H1 (cell line): ENCODE results near the gene SLC35E1. TPM values are rescaled to one million over a fixed set of nuclear protein-coding genes. Genes with fewer than 3 reads are reported as not detected.

Experiments used
- CTCF ChIA-PET: fragments of 300-600 bp; sonication (Branson Sonifier 250); formaldehyde crosslinking; loops from one replicate; lab custom pipeline; 2021; ENCODE audit not compliant: partially characterized antibody; lab: Charles Lee
- POLR2A ChIA-PET: fragments of 300-600 bp; sonication (Branson Sonifier 250); formaldehyde crosslinking; loops from one replicate; lab custom pipeline; 2021; ENCODE audit warnings: inconsistent platforms; ENCODE audit not compliant: partially characterized antibody; lab: Charles Lee
- DNase-seq, 2 experiments: peaks; one replicate each; pipeline versions ENCODE4 v3.0.0 to v3.0.0-alpha.2; 2010 to 2022; ENCODE audit warnings: low spot score in 2 of 2, low read depth in 1 of 2, mixed read lengths in 1 of 2
- FAIRE-seq: peaks from 2 replicates; lab custom pipeline; 2011; peaks lifted over from hg19 to GRCh38; lab: Jason Lieb, UNC
- H2AFZ ChIP-seq: 2 replicates; pipeline ENCODE4 v1.8.1; 2012; ENCODE audit warnings: low read length, inconsistent platforms
- H2AK5ac ChIP-seq: 2 replicates; pipeline ENCODE4 v1.6.1; 2013; ENCODE audit warnings: low read depth, low read length
- H2BK120ac ChIP-seq: replicated peaks from 2 replicates; pipeline ENCODE3; 2013; ENCODE audit warnings: low read depth, low read length, inconsistent platforms
- H2BK12ac ChIP-seq: 2 replicates; pipeline ENCODE4 v1.6.1; 2013; ENCODE audit warnings: low read depth, low read length
- H2BK15ac ChIP-seq: 2 replicates; pipeline ENCODE4 v1.6.1; 2013; ENCODE audit warnings: low read length
- H2BK20ac ChIP-seq: 2 replicates; pipeline ENCODE4 v1.6.1; 2013; ENCODE audit warnings: low read length
- H2BK5ac ChIP-seq: 2 replicates; pipeline ENCODE4 v1.6.1; 2013; ENCODE audit warnings: low read depth, low read length
- H3K14ac ChIP-seq: 2 replicates; pipeline ENCODE4 v1.6.1; 2013; ENCODE audit warnings: inconsistent platforms; ENCODE audit not compliant: insufficient read length
- H3K18ac ChIP-seq: 2 replicates; pipeline ENCODE4 v1.6.1; 2013; ENCODE audit warnings: low read length; ENCODE audit errors: extremely low read depth
- H3K23ac ChIP-seq: 2 replicates; pipeline ENCODE4 v1.6.1; 2013; ENCODE audit warnings: inconsistent platforms; ENCODE audit not compliant: insufficient read length
- H3K23me2 ChIP-seq: 2 replicates; pipeline ENCODE4 v1.6.1; 2013; ENCODE audit warnings: low read depth, low read length
- H3K27ac ChIP-seq: 2 replicates; pipeline ENCODE4 v1.6.1; 2011; ENCODE audit warnings: low read depth, low read length, inconsistent platforms
- H3K27me3 ChIP-seq, 4 experiments: replicated peaks in 1 of 4; 1 replicate in 1 of 4; 2 replicates in 3 of 4; pipeline versions ENCODE4 v1.6.1 to v1.8.1; 2011 to 2013; ENCODE audit warnings: low read length in 3 of 4, mild to moderate bottlenecking in 3 of 4, inconsistent platforms in 2 of 4, mixed read lengths in 2 of 4, moderate library complexity in 1 of 4; ENCODE audit not compliant: control insufficient read depth in 3 of 4, insufficient read depth in 3 of 4; ENCODE audit errors: extremely low read depth in 1 of 4
- H3K36me3 ChIP-seq, 4 experiments: 2 replicates each; pipeline versions ENCODE4 v1.6.1 to v1.8.1; 2011 to 2013; ENCODE audit warnings: mild to moderate bottlenecking in 4 of 4, low read length in 3 of 4, moderate library complexity in 2 of 4, control low read depth in 1 of 4, inconsistent platforms in 1 of 4; ENCODE audit not compliant: insufficient read depth in 4 of 4, control insufficient read depth in 2 of 4
- H3K4ac ChIP-seq: replicated peaks from 2 replicates; pipeline ENCODE3; 2013; ENCODE audit warnings: low read length, low read depth, mixed read lengths, inconsistent platforms; ENCODE audit not compliant: insufficient read length
- H3K4me1 ChIP-seq, 4 experiments: replicated peaks in 1 of 4; 1 replicate in 1 of 4; 2 replicates in 3 of 4; pipeline versions ENCODE4 v1.6.1 to v1.8.1; 2011 to 2013; ENCODE audit warnings: low read length in 3 of 4, inconsistent platforms in 2 of 4, mixed read lengths in 1 of 4; ENCODE audit not compliant: insufficient read depth in 4 of 4, control insufficient read depth in 3 of 4
- H3K4me2 ChIP-seq, 2 experiments: 2 replicates each; pipeline versions ENCODE4 v1.6.1 to v1.8.1; 2011 to 2013; ENCODE audit warnings: low read depth in 2 of 2, low read length in 2 of 2, control low read depth in 1 of 2, inconsistent platforms in 1 of 2, mild to moderate bottlenecking in 1 of 2; ENCODE audit not compliant: insufficient read depth in 1 of 2
- H3K4me3 ChIP-seq, 4 experiments: fragments of 200-600, 300-600 bp in 1 of 4; sonication (generic), shearing (Covaris generic), sonication (Bioruptor Twin) in 1 of 4; 2 replicates each; pipeline versions ENCODE4 v1.5.1 to v1.8.1; 2011 to 2016; ENCODE audit warnings: low read length in 4 of 4, low read depth in 3 of 4, control low read depth in 2 of 4, inconsistent platforms in 2 of 4, mild to moderate bottlenecking in 2 of 4, mixed read lengths in 1 of 4, moderate library complexity in 1 of 4; ENCODE audit not compliant: insufficient read depth in 2 of 4; ENCODE audit errors: extremely low read depth in 1 of 4
- H3K56ac ChIP-seq: replicated peaks from 2 replicates; pipeline ENCODE3; 2013; ENCODE audit warnings: low read depth, mild to moderate bottlenecking, mixed read lengths, low read length, inconsistent platforms; ENCODE audit not compliant: insufficient read length
- H3K79me1 ChIP-seq: 2 replicates; pipeline ENCODE4 v1.6.1; 2013; ENCODE audit warnings: low read depth, low read length, control low read depth
- H3K79me2 ChIP-seq, 2 experiments: 2 replicates each; pipeline versions ENCODE4 v1.6.1 to v1.8.1; 2012 to 2013; ENCODE audit warnings: low read length in 2 of 2, mild to moderate bottlenecking in 2 of 2, inconsistent platforms in 1 of 2; ENCODE audit not compliant: insufficient read depth in 2 of 2, control insufficient read depth in 1 of 2
- H3K9ac ChIP-seq, 4 experiments: replicated peaks in 1 of 4; 1 replicate in 1 of 4; 2 replicates in 3 of 4; pipeline versions ENCODE4 v1.6.1 to v1.8.1; 2011 to 2013; ENCODE audit warnings: low read depth in 3 of 4, low read length in 3 of 4, control low read depth in 2 of 4, mild to moderate bottlenecking in 2 of 4, moderate library complexity in 2 of 4, inconsistent platforms in 1 of 4; ENCODE audit errors: extremely low read depth in 1 of 4
- H3K9me3 ChIP-seq, 2 experiments: 2 replicates each; pipeline versions ENCODE4 v1.6.1 to v1.8.1; 2012 to 2013; ENCODE audit warnings: mild to moderate bottlenecking in 2 of 2, moderate library complexity in 2 of 2, control low read depth in 1 of 2, inconsistent platforms in 1 of 2, low read depth in 1 of 2, low read length in 1 of 2, mixed read lengths in 1 of 2; ENCODE audit not compliant: insufficient read depth in 2 of 2
- H4K20me1 ChIP-seq, 2 experiments: replicated peaks in 1 of 2; 2 replicates each; pipeline versions ENCODE3 to v1.8.1; 2011 to 2013; ENCODE audit warnings: inconsistent platforms in 2 of 2, low read length in 2 of 2, mild to moderate bottlenecking in 1 of 2; ENCODE audit not compliant: insufficient read depth in 2 of 2, control insufficient read depth in 1 of 2
- H4K5ac ChIP-seq: 2 replicates; pipeline ENCODE4 v1.6.1; 2013; ENCODE audit warnings: low read length, low read depth, mixed read lengths, inconsistent platforms; ENCODE audit not compliant: insufficient read length
- H4K8ac ChIP-seq: 2 replicates; pipeline ENCODE4 v1.8.0; 2013; ENCODE audit warnings: mild to moderate bottlenecking, moderate library complexity, low read length, inconsistent platforms; ENCODE audit not compliant: insufficient read depth; ENCODE audit errors: extremely low read depth
- H4K91ac ChIP-seq: replicated peaks from 2 replicates; pipeline ENCODE3; 2013; ENCODE audit warnings: low read length, mixed read lengths, inconsistent platforms; ENCODE audit not compliant: insufficient read length
- POLR2AphosphoS5 ChIP-seq: IDR thresholded peaks from 2 replicates; pipeline ENCODE4 v1.6.1; 2011; ENCODE audit warnings: low read depth, low read length
- TEAD4 ChIP-seq: IDR thresholded peaks from 2 replicates; pipeline ENCODE4 v1.6.1; 2012; ENCODE audit warnings: low read depth, low read length, inconsistent platforms, mixed read lengths
- WGBS, 2 experiments: shearing (Covaris generic) in 1 of 2; methylation state at CpG; one replicate each; pipeline versions ENCODE4 v1.1.6 to v1.1.7; 2013 to 2015; ENCODE audit warnings: low lambda C conversion rate in 2 of 2, mixed read lengths in 2 of 2, inconsistent platforms in 1 of 2, low coverage in 1 of 2, missing lambda C conversion rate in 1 of 2; ENCODE audit not compliant: insufficient replicate concordance in 2 of 2, insufficient coverage in 1 of 2, insufficient read length in 1 of 2; ENCODE audit errors: extremely low coverage in 1 of 2, missing lambda C conversion rate in 1 of 2; 5-methylcytosine and 5-hydroxymethylcytosine counted together
- polyA plus RNA-seq, 7 experiments: library from polyadenylated mRNA; depleted of rRNA in 3 of 7; stranded (reverse) in 5 of 7; unstranded in 2 of 7; fragments of >200 nt in 5 of 7; fragments of 200-250 nt in 2 of 7; gene quantifications; 1 replicate in 5 of 7; 2 replicates in 1 of 7; 4 replicates in 1 of 7; pipeline versions ENCODE4 v1.2.1 to v1.2.3, GENCODE V29; 2011 to 2013; ENCODE audit warnings: missing spikeins in 2 of 7, mixed read lengths in 2 of 7
- total RNA-seq: library from RNA; stranded (reverse); fragmentation: NEBNext Ultra II Directional; extraction: Animal tissue kit (Norgen Biotek cat#: 25700); gene quantifications from 2 replicates; pipeline ENCODE4 v1.2.1, GENCODE V29; 2021
- TF ChIP-seq, protein P1 (sequence below): IDR thresholded peaks from 2 replicates; pipeline ENCODE4 v1.6.1; 2012; ENCODE audit warnings: low read length, inconsistent platforms

The SLC35E1 gene
- total and polyA plus RNA-seq, 2 of the 8 experiments (the other 6 are each of a cell fraction or from before 2014, with no cell fraction given): 26.0 to 31.9 TPM

DNA sequence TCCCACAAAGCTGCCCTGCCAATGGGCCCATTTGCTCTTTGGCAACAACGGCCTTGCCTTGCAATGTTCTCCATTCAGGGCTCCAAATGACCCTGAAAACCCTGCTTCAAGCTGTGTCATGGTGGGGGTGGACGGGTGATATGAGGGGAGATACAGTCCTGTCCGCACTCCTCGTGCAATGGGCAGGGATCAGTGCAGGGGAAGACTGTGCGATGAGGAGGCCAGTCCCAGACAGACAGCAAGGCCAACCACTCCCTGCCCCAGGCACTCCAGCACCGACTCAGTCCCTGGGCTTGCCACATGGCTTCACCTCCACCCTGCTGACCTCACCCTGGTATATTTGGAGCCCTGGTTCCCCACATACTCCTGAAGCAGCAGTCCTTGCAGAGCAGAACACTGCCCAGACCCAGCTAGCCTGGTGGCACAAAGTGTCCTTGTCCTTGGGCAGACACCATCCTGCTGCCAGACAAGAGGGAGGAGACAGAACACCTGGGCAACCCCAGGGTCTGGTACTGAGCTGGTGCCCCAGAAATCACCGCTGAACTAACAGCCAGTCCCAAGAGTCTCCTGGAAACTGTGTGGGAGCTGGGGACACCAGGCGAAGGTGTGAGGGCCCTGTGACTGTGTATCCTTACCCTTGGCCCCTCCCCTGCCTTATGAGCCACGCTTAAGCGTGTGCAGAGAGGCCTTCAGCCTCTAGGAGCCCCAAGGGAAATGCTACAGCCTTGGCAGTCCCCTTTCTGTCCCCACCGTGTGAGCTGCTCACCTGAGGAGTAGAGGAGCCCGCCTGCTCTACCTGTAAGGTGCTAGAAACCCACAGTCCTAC is 9.1 kb upstream of the SLC35E1 start:
- Histone ChIP-seq H4K91ac (no peak overlapping the region), H3K14ac (no peak overlapping the region), H3K23me2 (no peaks in the 10 kb centered on the region), H3K79me2 (peaks cover 3 to 79% of the 10 kb centered on the region in 2 experiments; a peak in 3 of 4 replicates), H2BK5ac (peak overlapping the region; percentile 60), H2BK12ac (peak overlapping the region; percentile 68; the same call in 1 of the 2 replicates), H2BK120ac (no peak overlapping the region), H3K56ac (no peak overlapping the region), H3K9ac (peak overlapping the region in 1 of 4 experiments; percentile 16; a peak in 1 of 7 replicates), H2AFZ (no peak overlapping the region), H2BK20ac (no peak overlapping the region), H2BK15ac (no peak overlapping the region), H4K8ac (no peak overlapping the region), H3K4me3 (no peak overlapping the region), H3K36me3 (peaks cover 0 to 11% (median 3%) of the 10 kb centered on the region in 4 experiments; a peak in 5 of 8 replicates), H3K4ac (no peak overlapping the region), H3K4me2 (no peak overlapping the region), H4K20me1 (peaks cover 24 to 38% of the 10 kb centered on the region in 2 experiments), H3K9me3 (no peaks in the 10 kb centered on the region), H3K27me3 (no peaks in the 10 kb centered on the region), H3K79me1 (peaks cover 39% of the 10 kb centered on the region), H4K5ac (no peak overlapping the region), H3K4me1 (peaks cover 0 to 26% (median 13%) of the 10 kb centered on the region in 4 experiments; a peak in 6 of 7 replicates), H3K27ac (no peak overlapping the region), H3K23ac (no peak overlapping the region), H2AK5ac (no peak overlapping the region), H3K18ac (no peak overlapping the region)
- FAIRE-seq (no peak), DNase-seq (no peak)
- TF ChIP-seq TEAD4 (no peak), POLR2AphosphoS5 (no peak)
- TF ChIP-seq, protein P1, sequence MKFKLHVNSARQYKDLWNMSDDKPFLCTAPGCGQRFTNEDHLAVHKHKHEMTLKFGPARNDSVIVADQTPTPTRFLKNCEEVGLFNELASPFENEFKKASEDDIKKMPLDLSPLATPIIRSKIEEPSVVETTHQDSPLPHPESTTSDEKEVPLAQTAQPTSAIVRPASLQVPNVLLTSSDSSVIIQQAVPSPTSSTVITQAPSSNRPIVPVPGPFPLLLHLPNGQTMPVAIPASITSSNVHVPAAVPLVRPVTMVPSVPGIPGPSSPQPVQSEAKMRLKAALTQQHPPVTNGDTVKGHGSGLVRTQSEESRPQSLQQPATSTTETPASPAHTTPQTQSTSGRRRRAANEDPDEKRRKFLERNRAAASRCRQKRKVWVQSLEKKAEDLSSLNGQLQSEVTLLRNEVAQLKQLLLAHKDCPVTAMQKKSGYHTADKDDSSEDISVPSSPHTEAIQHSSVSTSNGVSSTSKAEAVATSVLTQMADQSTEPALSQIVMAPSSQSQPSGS: no peak
- ChIA-PET CTCF (interaction anchor here (1.0 to 2.0 kb wide), 5 partner anchors 12 to 48 kb away, joined by 3 to 8 read pairs (median 3); no protein-coding TSS in a partner anchor), POLR2A (interaction anchor here (1.1 to 5.9 kb wide), 3 partner anchors 10 to 40 kb away, joined by 3 to 58 read pairs (median 4); partner anchors contain the start of gene SLC35E1)
- WGBS, 2 experiments: 85% methylated on average over 12 of the region's 12 CpGs; no CpG with 5 or more reads in 1 of the 2 experiments
